Endometrial microvascular endothelial cells (primary cell): ENCODE results near the gene SPAG17. TPM values are rescaled to one million over a fixed set of nuclear protein-coding genes. Genes with fewer than 3 reads are reported as not detected.

Experiments
- in situ Hi-C: cut with HindIII; loops from 2 replicates; pipeline ENCODE4 v1.10.0; 2017; ENCODE audit warnings: low sequenced_read_pairs, low pct_unique_long_range_greater_than_20kb; ENCODE audit errors: inconsistent ontology term
- total RNA-seq: library from RNA; depleted of rRNA; stranded (reverse); fragments of >200 nt; gene quantifications from one replicate; pipeline ENCODE4 v1.2.3, GENCODE V29; 2015; ENCODE audit errors: inconsistent ontology term

SPAG17 gene
- total RNA-seq, 1 donor from 2014 or later = not detected

GRCh38 chr1:118097622-118098348 is 87.2 kb downstream of the SPAG17 start:
- in situ Hi-C loops = no loop called here

DNA sequence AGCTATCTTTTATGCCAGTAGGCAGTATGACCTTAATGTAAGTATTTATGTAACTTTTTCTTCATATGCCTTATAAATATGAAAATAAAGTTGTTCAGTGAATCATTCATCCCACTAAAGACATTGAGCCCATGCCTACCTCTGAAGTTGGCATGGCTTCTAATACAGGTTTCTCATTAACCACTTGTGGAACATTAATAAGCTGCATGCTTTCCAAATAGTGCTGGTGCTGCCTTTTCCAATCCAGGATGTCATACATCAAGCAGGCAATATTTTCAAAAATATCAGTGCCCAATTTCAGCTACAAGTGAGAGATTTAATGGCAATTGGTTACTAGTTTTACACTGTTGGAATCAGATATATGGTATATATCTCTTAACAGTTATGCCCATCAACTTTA is 92.0 kb downstream of the SPAG17 start:
- in situ Hi-C loops = no loop called here

DNA sequence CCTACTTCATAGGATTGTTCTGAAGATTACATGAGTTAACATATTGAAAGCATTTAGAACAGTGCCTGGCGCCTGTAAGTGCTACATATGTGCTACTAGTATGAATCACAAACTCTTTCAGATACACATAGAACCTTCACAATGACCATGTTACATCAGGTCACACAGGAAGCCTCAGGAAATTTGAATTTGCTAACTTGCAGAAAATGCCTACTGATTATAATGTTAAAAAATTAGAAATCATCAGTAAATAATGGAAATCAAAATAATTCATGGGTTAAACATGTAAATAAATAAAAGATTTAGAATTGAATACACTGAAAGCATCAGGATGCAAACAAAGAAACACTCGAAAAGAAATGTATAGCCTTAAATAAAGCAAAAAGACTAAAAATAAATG is 94.9 kb downstream of the SPAG17 start:
- in situ Hi-C loops = no loop called here

DNA sequence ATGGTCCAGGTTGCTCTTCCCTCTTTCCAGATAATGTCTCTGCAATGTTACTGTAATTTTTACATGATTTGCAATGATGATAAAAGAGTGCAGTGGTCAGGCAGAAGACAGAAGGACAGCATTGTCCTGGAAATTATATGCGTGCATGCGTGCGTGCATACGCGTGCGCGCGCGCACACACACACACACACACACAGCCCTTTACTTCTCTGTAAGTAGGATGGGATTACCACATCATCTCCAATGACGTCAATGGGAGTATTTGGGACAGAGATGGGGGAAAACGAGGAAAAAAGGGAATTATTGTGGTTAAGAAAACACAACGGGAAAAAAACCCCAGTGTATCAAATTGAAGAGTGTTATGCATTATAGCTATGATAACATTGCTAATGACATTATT is 99.7 kb downstream of the SPAG17 start:
- in situ Hi-C loops = no loop called here

GRCh38 chr1:118084400-118084799 is 100.6 kb downstream of the SPAG17 start:
- in situ Hi-C loops = no loop called here

GRCh38 chr1:118082984-118083383 is 102.0 kb downstream of the SPAG17 start:
- in situ Hi-C loops = no loop called here

DNA sequence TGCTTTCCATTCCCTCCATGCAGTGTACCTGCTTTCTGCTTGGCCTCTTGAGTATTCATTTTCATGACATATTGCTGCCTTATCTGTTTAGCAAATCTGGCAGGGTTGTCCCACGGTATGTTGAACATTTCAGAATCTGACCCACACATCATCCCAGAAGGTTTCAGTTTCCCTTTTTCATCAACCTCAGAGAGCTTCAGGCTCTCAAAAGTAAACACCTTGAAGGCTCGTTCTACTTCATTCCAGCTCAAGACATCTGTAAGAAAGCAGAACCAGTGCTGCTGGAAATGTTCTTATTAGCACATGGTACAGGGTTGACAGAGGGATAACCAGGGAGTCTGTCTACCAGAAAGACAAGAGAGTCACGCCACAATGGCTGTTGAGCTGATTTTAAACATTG is 103.6 kb downstream of the SPAG17 start:
- in situ Hi-C loops = no loop called here

DNA sequence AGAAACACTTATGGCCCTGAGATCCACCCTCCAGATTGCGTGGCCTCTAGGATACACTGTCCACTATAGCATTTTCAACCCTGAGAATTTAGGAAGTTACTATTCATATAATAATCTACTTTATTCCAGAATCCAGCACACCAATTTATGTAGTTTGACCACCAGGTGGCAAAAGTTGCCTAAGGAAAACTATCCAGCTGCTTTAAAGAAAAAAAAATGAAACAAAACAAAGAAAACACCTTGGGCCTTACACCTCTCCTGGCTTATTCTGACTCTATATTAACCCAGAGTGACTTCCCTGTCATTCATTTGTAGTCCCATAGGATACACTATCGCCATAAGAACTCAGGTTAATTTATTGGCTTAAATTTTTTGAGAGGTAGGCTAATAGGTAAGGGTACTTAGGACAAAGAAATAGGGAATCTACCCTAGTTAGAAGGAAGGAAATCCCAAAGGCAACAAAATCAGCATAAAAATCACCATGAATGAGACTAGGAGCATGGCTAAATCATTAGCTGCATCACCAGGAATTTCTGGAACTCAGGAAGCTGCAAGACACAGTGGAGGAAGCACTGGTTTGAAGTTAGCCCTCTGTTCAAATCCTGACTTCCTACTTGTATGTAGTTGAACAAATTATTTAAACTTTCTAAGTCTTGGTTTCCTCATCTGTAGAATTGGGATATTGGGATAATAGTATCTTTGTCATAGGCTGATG is 107.5 kb downstream of the SPAG17 start:
- in situ Hi-C loops = no loop called here

GRCh38 chr1:118075116-118075515 is 109.9 kb downstream of the SPAG17 start:
- in situ Hi-C loops = no loop called here

DNA sequence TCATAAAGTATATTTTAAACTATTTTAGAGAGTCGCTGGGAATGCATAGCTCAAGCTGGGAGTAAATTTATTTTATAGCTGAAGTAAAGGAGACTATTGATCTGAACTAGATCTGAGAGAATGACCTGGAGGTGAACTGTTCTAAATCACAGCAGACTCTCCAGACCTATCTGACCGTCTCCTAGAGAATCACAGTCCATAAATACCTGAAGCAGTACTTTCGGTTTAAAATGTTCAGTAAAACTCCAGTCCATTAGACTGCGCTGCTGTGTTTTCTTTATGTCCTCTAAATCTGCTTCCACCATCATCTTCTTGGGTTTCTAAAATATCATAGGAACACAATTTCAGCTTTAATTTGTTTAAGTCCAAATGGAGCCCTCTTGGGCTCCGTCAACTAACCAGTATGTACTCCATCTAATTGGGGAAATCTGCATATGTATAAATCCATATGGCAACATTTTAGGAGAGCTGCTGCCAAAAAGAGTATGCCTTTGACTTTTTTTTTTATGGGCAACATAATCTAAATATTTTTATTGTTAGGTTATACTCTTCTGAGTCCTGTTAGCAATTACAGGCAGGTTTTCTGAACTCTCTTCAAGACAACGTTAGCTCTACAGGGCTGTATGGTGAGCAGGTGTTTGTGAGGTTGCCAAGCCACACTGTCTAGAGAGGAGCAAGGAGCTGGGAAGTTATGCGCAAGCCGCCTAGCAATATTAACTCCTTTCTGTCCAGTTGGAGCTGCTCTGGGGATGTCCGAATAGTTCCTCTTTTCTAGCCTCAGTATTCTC is 111.2 kb downstream of the SPAG17 start:
- in situ Hi-C loops = no loop called here

- in situ Hi-C loops = no loop called here
These were observed 135.0 kb downstream of the SPAG17 start for GRCh38 chr1:118049981-118050380.

DNA sequence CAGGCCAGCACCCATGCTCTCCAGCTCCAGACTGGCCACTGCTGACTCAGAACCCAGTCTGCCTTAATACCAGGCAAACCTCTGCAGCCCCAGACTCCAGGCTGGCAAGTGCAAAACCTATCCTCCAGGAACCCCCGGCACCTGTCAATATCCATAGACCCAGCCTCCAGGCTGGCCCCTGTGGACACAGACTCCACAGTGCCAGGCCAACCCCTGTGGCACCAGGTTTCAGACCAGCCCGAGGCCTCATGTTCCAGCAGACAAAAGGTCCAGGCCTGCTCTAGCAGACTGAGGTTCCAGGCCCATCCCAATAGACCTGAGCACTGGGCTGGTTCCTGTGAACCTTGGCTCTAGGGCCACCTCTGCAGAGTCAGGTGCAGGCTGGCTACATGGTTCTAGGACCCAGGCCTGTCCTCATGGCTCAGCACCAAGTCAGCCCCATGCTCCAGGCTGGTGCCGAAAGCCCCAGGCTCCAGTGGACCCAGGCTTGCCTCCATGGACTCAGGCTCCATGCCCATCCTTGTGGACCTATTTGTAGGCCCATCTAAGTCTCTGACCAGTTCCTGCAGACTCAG is 137.3 kb downstream of the SPAG17 start:
- in situ Hi-C loops = no loop called here

GRCh38 chr1:118047006-118047649 is 137.9 kb downstream of the SPAG17 start:
- in situ Hi-C loops = no loop called here

- in situ Hi-C loops = no loop called here
These were observed 141.4 kb downstream of the SPAG17 start for GRCh38 chr1:118043624-118044023.

DNA sequence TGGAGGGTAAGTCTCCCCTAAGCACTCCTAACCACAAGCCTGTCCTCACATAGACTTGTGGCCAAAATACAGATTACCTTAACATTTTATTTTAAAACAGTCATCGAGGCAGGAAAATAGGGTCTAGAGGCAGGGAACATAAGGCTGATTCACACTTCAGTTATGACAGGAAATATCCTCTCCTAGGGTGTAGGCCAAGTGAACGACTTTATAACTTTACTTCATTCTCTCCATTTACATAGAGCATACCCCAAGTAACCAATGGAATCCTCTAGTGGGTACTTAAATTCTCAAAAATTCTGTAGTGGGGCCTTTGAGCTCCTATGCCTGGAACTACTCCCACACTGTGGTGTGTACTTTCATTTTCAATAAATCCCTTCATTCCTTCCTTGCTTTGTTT is 142.5 kb downstream of the SPAG17 start:
- in situ Hi-C loops = no loop called here

DNA sequence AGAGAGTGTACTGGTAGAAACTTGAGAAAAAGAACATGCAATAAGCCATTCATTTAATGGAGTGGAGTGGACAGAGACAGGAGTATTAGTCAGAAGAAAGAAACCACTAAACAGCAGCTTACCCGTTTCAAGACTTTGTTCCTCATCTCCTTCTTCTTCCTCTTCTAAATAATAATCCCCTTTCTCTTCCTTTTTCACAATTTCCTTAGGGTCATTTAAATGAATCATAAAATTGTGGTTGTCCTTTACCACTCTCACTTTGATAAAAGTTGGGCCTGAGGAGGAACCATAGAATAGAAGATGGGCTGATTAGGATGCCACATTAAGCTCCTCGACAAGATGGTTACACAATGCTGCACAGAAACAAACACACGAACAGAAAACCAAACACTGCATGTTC is 145.9 kb downstream of the SPAG17 start:
- in situ Hi-C loops = no loop called here

DNA sequence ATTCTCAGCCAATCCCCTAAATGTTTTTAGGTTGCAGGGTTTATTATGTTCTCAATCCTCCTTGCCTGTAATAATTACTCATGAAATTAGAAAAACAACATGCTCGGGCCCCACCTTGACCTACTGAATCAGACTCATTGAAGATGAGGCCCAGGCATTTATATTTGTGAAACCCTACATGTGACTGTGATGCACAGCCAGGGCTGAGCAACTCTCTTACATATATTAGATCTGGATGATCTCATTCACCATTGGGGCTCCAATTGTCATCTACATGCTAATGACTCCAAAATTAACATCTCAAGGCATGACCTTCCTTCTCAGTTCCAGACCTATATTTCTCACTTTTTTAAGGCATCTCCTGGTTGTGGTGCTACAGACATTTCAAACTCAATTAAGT is 152.1 kb downstream of the SPAG17 start:
- in situ Hi-C loops = no loop called here

DNA sequence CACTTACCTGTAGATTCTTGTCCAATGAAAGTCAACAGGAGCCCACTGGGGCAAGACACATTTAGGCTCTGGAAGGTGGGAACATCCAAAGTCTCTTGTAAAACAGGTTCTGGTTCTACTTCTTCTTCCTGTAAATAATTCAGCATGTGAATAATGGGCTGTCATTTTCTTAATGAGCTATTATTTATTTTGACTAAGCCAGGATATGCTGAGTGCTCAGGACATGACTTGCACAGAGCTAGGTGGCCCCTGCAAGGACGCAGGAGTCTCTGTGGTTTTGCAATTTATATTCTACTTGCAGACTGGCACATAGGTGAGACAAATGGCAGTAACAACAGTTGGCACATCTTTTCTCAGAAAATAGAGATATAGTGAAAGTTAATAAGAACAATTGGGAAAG is 156.8 kb downstream of the SPAG17 start:
- in situ Hi-C loops = no loop called here

- in situ Hi-C loops = no loop called here
These were observed 161.8 kb downstream of the SPAG17 start for GRCh38 chr1:118023199-118023598.
